ENCODE results near the gene CCDC50.
A peak's percentile ranks its signal among the peaks of the same experiment; 100 is the strongest.

Gene CCDC50

GRCh38 chr3:191292243-191293015, 36.8 kb upstream of the CCDC50 start:
- no peak for TF ChIP-seq REST (IDR thresholded peaks at IDR 0.05; ENCODE audit: insufficient replicate concordance, low read depth)
- Histone ChIP-seq H3K4me3 (replicated peaks; ENCODE audit: insufficient read depth, low read length) (no peak overlapping the region), H3K27ac (replicated peaks) (no peak overlapping the region), H3K27me3 (ENCODE audit: insufficient read depth, poor library complexity, severe bottlenecking) (no peaks in the 10 kb centered on the region)
- DNase-seq (ENCODE audit: low read depth in 1 of 2, low spot score in 1 of 2), result no peak

GRCh38 chr3:191294291-191294690, 34.9 kb upstream of the CCDC50 start:
- no peaks in the 10 kb centered on the region for H3K27me3 ChIP-seq (ENCODE audit: insufficient read depth, poor library complexity, severe bottlenecking)
- no peak for TF ChIP-seq POLR2AphosphoS5 (IDR thresholded peaks at IDR 0.05; ENCODE audit: low read depth)
- no peak for TF ChIP-seq GABPA (IDR thresholded peaks at IDR 0.05; ENCODE audit: low read depth)
- no peak for TF ChIP-seq SPI1 (IDR thresholded peaks at IDR 0.05; ENCODE audit: borderline replicate concordance, low read depth)
- no peak overlapping the region for H3K4me3 ChIP-seq (replicated peaks; ENCODE audit: insufficient read depth, low read length)
- H3K27ac ChIP-seq (replicated peaks), result no peak overlapping the region
- DNase-seq (ENCODE audit: low read depth in 1 of 2, low spot score in 1 of 2), result no peak

- Histone ChIP-seq H3K27me3 (ENCODE audit: insufficient read depth, poor library complexity, severe bottlenecking) (no peaks in the 10 kb centered on the region), H3K4me3 (replicated peaks; ENCODE audit: insufficient read depth, low read length) (no peak overlapping the region), H3K27ac (replicated peaks) (no peak overlapping the region)
- TF ChIP-seq SPI1 (IDR thresholded peaks at IDR 0.05; ENCODE audit: borderline replicate concordance, low read depth) (peak; percentile 87), GABPA (IDR thresholded peaks at IDR 0.05; ENCODE audit: low read depth) (no peak)
- peak in 1 of 2 experiments; percentile 14 for DNase-seq (ENCODE audit: low read depth in 1 of 2, low spot score in 1 of 2)
Measured at GRCh38 chr3:191296041-191296541, 33.1 kb upstream of the CCDC50 start.

GRCh38 chr3:191298846-191299245, 30.3 kb upstream of the CCDC50 start:
- DNase-seq (ENCODE audit: low read depth in 1 of 2, low spot score in 1 of 2), result no peak
- TF ChIP-seq REST (IDR thresholded peaks at IDR 0.05; ENCODE audit: insufficient replicate concordance, low read depth) (no peak), POLR2AphosphoS5 (IDR thresholded peaks at IDR 0.05; ENCODE audit: low read depth) (no peak), GABPA (IDR thresholded peaks at IDR 0.05; ENCODE audit: low read depth) (no peak), SPI1 (IDR thresholded peaks at IDR 0.05; ENCODE audit: borderline replicate concordance, low read depth) (no peak), CTCF (IDR thresholded peaks at IDR 0.05; ENCODE audit: insufficient read depth, low read length) (no peak)
- no peaks in the 10 kb centered on the region for H3K27me3 ChIP-seq (ENCODE audit: insufficient read depth, poor library complexity, severe bottlenecking)
- H3K4me3 ChIP-seq (replicated peaks; ENCODE audit: insufficient read depth, low read length), result no peak overlapping the region
- H3K27ac ChIP-seq (replicated peaks), result no peak overlapping the region

GRCh38 chr3:191300422-191300821, 28.8 kb upstream of the CCDC50 start:
- H3K27me3 ChIP-seq (ENCODE audit: insufficient read depth, poor library complexity, severe bottlenecking), result no peaks in the 10 kb centered on the region
- no peak overlapping the region for H3K27ac ChIP-seq (replicated peaks)
- TF ChIP-seq POLR2AphosphoS5 (IDR thresholded peaks at IDR 0.05; ENCODE audit: low read depth) (no peak), SPI1 (IDR thresholded peaks at IDR 0.05; ENCODE audit: borderline replicate concordance, low read depth) (no peak), REST (IDR thresholded peaks at IDR 0.05; ENCODE audit: insufficient replicate concordance, low read depth) (no peak), CTCF (IDR thresholded peaks at IDR 0.05; ENCODE audit: insufficient read depth, low read length) (no peak), GABPA (IDR thresholded peaks at IDR 0.05; ENCODE audit: low read depth) (no peak)
- no peak for DNase-seq (ENCODE audit: low read depth in 1 of 2, low spot score in 1 of 2)
- H3K4me3 ChIP-seq (replicated peaks; ENCODE audit: insufficient read depth, low read length), result no peak overlapping the region
